Fibroblast of upper back skin (primary cell): ENCODE measurements around the gene ESPL1.

Experiments
- DNase-seq: peaks from one replicate; pipeline ENCODE4 v3.0.0-alpha.2; 2013

Gene ESPL1

GRCh38 chr12:53231921-53232645, 36.0 kb upstream of the ESPL1 start, which contains the start of gene RARG:
Gene RARG, minus strand, starts transcription at chr12:53232209. Its CDS starts 4,664 bp downstream, at chr12:53227545.
- peak; percentile 61 for DNase-seq

GRCh38 chr12:53232646-53233461, 35.2 kb upstream of the ESPL1 start:
- DNase-seq: peak; percentile 9

DNA sequence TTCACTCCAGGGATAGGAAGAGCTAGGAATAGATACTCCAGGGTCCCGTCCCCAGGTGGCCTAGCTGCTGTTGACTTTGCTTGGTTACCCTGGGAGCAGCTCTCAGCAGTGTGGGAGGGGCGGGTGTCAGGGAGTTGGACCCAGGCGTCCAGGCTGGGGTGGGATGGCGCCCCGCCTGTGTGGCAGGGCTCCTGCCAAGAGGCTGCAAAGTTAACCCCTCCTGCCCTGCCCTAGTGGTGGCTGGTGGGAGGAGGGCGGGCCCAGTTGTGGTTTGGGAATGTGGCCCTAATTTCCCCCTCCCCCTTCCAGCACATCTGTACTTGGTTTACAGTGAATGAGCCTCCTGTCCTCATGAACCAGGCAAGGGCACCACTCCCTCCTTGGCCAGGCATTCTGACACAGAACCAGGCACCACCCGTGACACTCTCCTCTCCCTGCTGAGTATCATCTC, 34.4 kb upstream of the ESPL1 start:
- DNase-seq: peak; percentile 28

- DNase-seq: no peak
These were observed 33.7 kb upstream of the ESPL1 start for GRCh38 chr12:53234271-53234914.

- no peak for DNase-seq
These were observed 32.9 kb upstream of the ESPL1 start for GRCh38 chr12:53235164-53235563.

DNA sequence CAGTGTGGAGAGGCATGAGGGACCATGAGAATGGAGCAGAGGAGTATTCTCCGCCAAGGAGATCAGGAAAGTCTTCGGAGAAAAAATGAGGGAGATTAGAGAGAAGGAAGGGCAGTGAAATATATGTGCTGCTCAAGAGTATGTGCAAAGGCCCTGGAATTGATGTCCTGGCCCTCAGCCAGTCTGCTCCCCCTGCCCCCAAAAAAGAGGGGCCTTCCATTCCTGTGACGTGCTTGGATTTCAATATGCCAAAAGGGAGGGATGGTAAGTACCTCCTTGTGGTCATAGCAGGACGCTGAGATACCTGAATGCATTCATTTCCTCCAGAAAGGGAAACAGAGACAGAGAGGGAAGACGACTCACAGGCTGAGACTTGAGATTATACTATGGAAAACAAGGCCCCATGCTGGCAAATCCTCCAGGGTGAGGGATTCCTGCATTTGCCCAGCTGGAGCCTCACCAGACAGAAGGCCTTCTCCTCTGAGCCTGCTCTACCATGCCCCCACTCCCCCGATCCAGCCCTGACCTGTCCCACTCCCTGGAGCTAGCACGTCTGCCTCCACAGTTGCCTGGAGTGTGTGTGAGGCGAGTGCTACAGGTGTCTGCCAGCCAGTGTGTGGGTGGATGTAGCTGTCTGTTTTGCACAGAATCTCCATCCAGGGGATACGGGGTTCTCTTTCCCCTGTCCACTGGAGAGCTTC, 32.2 kb upstream of the ESPL1 start:
- DNase-seq: no peak

GRCh38 chr12:53236443-53237111, 31.5 kb upstream of the ESPL1 start:
- no peak for DNase-seq

DNA sequence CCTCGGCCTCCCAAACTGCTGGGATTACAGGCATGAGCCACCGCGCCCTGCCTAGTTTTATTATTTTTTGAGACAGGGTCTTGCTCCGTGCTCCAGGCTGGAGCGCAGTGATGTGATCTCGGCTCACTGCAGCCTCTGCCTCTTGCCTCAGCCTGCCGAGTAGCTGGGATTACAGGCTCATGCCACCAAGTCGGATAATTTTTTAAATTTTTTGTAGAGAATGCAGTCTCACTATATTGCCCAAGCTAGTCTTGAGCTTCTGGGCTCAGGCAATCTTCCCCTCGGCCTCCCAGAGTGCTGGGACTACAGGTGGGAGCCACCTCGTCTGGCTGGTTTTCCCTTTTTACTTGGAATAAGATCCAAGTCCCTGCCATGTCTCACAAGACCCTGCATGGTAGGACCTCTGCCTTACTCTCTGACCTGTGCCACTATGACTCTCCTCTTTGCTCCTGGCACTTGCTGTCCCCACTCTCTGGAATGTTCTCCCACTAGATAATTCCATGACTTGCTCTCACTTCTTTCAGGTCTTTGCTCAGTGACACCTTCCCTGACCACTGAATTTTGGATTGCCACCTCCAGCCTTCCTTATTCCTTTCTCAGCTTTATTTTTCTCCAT, 28.3 kb upstream of the ESPL1 start:
- DNase-seq: no peak

- DNase-seq: no peak
These were observed 26.3 kb upstream of the ESPL1 start for GRCh38 chr12:53241623-53242412.

DNA sequence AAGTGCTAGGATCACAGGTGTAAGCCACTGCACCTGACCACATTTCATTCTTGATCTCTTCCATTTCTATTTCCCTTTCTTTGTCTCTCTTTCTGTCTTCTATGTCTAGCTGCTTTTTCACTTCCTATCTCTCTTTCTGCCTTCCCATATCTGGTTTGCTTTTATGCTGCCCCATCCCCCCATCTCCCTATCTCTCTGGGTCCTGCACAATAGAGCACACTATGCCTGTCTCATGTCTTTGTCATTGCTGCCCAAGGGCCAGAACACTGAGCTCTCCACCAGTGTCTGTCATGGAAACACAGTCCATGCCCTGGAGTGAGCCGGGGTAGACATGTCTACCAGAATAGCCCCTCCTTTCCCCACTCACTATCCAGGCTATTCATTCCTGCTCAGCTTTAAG, 23.8 kb upstream of the ESPL1 start:
- DNase-seq: no peak

DNA sequence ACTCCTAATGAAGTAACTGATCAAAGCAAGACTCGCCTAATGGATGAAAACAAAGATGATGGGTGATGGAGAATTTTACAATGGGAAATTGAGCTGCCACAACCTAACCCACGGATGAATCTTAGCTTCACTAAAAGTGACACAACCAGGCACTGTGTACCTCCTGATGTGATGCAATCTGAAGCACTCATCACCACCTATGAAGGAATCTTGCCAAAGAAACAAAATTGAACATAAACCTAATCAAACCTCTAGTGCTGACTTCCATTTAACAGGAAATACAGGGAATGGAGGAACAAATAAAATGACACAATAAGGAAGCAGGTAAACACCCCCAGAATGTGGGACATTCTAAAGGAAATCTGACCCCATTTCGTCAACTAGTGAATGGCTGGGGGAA, 22.8 kb upstream of the ESPL1 start:
- DNase-seq: no peak

- DNase-seq: peak; percentile 70
These were observed 16.4 kb upstream of the ESPL1 start for GRCh38 chr12:53251477-53252348.

DNA sequence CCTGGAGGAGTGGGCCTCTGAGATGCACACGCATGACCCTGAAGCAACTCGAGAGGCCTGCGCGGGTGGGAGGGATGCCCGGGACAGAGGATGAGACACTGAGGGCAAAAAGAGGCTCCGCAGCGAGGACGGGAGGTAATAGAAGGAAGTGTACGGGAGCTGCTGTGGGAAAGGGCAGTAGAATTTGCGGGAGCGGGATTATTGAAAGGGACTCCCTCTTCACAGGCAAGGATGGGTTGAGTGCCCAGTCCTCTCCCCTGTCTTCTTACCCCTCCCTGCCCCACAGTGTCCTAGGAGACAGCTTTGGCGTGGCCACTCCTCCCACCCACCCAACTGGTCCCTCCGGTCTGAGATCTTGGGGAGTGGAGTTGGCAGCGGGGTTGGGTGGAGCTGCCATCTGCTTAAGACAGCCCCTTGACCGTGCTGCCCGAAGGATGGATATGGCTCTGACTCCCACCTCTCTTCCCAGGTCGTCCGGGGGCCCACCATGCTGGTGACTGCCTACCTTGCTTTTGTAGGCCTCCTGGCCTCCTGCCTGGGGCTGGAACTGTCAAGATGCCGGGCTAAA, 15.7 kb upstream of the ESPL1 start:
- DNase-seq: no peak

DNA sequence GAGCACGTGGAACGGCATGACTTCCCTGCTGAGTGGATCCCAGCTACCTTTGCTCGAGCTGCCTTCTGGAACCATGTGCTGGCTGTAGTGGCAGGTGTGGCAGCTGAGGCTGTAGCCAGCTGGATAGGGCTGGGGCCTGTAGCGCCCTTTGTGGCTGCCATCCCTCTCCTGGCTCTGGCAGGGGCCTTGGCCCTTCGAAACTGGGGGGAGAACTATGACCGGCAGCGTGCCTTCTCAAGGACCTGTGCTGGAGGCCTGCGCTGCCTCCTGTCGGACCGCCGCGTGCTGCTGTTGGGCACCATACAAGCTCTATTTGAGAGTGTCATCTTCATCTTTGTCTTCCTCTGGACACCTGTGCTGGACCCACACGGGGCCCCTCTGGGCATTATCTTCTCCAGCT, 14.8 kb upstream of the ESPL1 start:
- DNase-seq: no peak

- no peak for DNase-seq
These were observed 13.1 kb upstream of the ESPL1 start for GRCh38 chr12:53254816-53255545.

GRCh38 chr12:53255996-53256395, 12.1 kb upstream of the ESPL1 start:
- DNase-seq: no peak

DNA sequence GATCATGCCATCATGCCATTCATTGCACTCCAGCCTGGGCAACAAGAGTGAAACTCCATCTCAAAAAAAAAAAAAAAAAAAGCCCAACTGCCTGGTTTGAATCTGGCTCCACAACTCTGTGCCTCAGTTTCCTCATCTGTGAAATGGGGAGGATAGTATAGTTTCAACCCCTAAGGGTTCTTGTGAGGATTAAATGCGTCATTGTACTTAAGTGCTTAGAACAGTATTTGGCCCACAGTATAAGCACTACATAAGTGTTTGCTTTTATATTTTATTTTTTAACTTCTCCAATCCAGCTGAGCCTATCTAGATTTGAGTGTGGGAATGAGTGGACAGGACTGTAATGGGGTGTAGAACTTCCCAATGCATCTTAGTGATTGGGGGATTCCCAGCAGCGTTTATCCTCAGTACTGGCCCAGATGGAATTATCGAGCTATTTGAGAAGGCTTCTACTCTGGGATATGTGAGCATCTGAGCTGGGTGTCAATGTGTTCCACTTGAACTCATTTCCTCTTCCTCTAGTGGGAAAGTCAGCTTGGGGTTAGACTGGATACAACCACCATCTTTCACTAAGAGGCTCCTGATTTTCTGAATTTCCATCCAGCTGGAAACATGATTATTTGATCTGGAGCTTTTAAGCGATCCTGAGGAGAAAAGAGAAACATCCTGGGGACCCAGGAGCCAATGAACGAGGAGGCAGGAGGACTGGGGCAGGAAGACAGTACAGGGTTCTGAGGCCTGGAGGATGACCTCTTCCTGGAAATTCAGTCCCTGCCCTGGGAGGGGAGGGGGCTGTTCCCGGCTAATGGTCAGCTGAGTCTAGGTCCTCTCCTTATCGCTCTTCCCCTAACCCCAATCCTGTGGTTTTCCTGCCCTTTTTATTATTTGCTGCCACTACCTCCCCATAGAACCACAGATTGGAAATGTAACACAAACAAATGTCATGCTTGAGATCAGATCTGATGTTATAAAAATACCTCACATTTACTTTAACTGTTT, 9.3 kb upstream of the ESPL1 start:
- DNase-seq: no peak

DNA sequence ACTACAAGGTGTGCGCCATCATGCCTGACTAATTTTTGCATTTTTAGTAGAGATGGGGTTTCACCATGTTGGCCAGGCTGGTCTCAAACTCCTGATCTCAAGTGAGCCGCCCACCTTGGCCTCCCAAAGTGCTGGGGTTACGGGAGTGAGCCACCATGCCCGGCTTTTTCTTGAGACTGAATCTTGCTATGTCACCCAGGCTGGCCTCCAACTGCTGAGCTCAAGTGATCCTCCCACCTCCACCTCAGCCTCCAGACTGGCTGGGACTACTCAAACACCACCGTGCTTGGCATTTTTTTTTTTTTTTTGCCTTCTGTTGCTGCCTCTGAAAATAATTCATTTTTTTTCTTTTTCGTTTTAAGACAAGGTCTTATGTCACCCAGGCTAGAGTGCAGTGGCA, 8.2 kb upstream of the ESPL1 start:
- DNase-seq: no peak
